ENCODE data around the gene TNFSF12.
A peak's percentile ranks its signal among the peaks of the same experiment; 100 is the strongest.

TNFSF12 gene

DNA sequence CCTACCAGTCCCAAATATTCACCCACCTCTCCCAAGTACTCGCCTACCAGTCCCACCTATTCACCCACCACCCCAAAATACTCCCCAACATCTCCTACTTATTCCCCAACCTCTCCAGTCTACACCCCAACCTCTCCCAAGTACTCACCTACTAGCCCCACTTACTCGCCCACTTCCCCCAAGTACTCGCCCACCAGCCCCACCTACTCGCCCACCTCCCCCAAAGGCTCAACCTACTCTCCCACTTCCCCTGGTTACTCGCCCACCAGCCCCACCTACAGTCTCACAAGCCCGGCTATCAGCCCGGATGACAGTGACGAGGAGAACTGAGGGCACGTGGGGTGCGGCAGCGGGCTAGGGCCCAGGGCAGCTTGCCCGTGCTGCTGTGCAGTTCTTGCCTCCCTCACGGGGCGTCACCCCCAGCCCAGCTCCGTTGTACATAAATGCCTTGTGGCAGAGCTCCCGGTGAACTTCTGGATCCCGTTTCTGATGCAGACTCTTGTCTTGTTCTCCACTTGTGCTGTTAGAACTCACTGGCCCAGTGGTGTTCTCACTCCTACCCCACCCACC, 34.9 kb upstream of the TNFSF12 start:
- no peak for DNase-seq (ENCODE audit: low spot score)
- in situ Hi-C loops (cut with MboI; ENCODE audit: low sequenced_read_pairs, unreplicated experiment), result no loop called here
- TF ChIP-seq, protein P1, sequence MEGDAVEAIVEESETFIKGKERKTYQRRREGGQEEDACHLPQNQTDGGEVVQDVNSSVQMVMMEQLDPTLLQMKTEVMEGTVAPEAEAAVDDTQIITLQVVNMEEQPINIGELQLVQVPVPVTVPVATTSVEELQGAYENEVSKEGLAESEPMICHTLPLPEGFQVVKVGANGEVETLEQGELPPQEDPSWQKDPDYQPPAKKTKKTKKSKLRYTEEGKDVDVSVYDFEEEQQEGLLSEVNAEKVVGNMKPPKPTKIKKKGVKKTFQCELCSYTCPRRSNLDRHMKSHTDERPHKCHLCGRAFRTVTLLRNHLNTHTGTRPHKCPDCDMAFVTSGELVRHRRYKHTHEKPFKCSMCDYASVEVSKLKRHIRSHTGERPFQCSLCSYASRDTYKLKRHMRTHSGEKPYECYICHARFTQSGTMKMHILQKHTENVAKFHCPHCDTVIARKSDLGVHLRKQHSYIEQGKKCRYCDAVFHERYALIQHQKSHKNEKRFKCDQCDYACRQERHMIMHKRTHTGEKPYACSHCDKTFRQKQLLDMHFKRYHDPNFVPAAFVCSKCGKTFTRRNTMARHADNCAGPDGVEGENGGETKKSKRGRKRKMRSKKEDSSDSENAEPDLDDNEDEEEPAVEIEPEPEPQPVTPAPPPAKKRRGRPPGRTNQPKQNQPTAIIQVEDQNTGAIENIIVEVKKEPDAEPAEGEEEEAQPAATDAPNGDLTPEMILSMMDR (IDR thresholded peaks at IDR 0.05; ENCODE audit: borderline replicate concordance, control extremely low read depth, extremely low read depth, insufficient read depth, missing control alignments), result no peak

DNA sequence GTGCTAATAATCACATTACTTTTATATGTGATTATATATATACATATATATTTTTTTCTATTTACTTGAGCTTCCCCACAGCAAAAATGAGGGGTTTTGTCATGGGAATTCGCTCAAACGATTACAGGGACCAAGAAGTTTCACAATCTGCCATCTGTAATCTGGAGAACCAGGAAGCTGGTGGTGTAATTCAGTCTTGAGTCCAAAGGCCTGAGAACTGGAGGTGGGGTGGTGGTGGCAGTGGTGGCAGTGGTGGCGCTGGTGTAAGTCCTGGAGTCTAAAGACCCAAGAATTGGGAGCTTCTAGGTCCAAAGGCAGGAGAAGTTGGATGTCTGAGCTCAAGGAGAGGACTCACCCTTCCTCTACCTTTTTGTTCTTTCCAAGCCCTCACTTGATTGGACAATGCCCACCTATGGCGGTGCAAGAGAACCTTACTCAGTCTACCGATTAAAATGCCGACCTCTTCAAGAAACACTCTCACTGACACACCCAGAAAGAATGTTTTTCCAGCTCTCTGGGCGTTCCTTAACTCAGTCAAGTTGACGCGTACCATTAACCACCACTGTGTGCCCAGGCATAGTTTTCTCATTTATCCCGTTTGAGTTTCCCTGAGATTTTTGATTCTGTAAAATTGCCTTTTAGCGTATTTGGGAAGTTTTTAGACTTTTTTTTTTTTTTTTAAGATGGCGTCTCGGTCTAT, 32.8 kb upstream of the TNFSF12 start:
- DNase-seq (ENCODE audit: low spot score), result no peak
- in situ Hi-C loops (cut with MboI; ENCODE audit: low sequenced_read_pairs, unreplicated experiment), result no loop called here
- TF ChIP-seq, protein P1 (IDR thresholded peaks at IDR 0.05; ENCODE audit: borderline replicate concordance, control extremely low read depth, extremely low read depth, insufficient read depth, missing control alignments), result no peak

DNA sequence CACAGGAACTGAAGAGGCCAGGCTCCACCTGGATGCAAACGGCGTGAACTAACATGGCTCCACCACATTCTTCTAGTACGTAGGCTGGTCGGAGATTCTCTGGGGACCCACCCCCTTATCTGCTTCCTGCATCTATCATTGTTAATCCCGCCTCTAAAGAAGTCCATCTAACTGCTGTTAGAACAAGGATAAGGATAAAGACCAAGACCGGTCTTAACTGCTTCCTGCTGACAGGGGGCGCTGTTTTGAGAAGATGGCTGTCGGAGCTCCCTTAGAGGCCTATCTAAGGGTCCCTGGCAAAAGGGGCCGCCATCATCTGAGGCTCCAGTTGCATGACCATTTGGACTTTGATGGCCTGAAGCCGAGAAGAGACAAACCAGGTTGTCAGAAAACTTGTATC, 25.8 kb upstream of the TNFSF12 start:
- TF ChIP-seq, protein P1 (IDR thresholded peaks at IDR 0.05; ENCODE audit: borderline replicate concordance, control extremely low read depth, extremely low read depth, insufficient read depth, missing control alignments), result peak; percentile 12
- in situ Hi-C loops (cut with MboI; ENCODE audit: low sequenced_read_pairs, unreplicated experiment), result no loop called here
- peak; percentile 33 for DNase-seq (ENCODE audit: low spot score)

DNA sequence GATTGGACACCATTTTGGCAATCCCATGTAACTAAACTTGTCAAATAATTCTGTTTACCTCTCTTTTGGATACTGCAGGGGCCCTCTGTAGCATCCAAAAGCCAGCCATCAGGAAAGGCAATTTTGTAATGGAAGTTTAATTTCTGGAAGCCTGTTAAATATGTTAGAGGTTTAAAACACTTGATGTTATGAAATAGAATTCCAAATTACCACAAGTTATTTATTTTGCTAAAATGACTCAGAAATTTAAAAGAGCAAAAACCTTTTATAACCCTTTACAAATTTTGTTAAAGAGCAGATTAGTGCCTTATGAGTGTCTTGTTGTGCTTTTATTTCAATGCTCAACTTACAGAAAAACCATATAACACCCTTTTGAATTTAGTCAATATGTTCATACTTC, 20.0 kb upstream of the TNFSF12 start:
- in situ Hi-C loops (cut with MboI; ENCODE audit: low sequenced_read_pairs, unreplicated experiment), result no loop called here
- TF ChIP-seq, protein P1 (IDR thresholded peaks at IDR 0.05; ENCODE audit: borderline replicate concordance, control extremely low read depth, extremely low read depth, insufficient read depth, missing control alignments), result no peak
- no peak for DNase-seq (ENCODE audit: low spot score)

DNA sequence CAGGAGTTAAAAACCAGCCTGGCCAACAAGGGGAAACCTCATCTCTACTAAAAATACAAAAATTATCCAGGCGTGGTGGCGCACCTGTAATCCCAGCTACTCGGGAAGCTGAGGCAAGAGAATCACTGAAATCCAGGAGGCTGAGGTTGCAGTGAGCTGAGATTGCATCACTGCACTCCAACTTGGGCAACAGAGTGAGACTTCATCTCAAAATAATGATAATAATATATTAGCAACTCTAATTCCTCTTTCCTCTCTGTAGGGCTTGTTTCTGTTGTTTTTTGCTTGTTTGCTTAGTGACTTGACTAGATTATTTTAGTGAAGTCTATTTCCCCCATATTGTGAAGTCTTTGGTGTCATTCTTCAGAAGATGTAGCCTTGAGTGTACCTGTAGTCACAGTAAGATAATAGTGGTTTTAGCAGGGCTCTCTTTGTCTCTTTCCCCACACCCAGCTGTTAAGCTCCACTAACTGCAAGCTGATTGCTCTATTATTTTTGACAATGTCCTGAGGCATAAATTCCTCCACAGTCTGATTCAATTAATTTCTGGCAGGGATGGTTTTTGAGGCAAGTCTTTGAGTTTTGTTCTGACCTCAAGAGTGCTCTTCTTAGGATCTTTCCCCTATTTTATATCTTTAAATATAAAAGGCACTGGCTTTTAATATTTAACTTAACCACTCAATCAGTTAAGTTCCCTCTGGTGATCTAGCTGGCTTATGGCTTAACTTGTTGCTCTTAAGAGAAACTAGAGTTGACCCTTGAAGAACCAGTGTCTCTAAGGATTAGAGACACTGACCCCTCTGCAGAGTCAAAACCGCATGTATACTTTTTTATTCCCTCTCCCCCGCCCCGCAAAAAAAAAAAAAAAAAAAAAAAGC, 18.6 kb upstream of the TNFSF12 start:
- in situ Hi-C loops (cut with MboI; ENCODE audit: low sequenced_read_pairs, unreplicated experiment), result no loop called here
- TF ChIP-seq, protein P1 (IDR thresholded peaks at IDR 0.05; ENCODE audit: borderline replicate concordance, control extremely low read depth, extremely low read depth, insufficient read depth, missing control alignments), result no peak
- DNase-seq (ENCODE audit: low spot score), result no peak

DNA sequence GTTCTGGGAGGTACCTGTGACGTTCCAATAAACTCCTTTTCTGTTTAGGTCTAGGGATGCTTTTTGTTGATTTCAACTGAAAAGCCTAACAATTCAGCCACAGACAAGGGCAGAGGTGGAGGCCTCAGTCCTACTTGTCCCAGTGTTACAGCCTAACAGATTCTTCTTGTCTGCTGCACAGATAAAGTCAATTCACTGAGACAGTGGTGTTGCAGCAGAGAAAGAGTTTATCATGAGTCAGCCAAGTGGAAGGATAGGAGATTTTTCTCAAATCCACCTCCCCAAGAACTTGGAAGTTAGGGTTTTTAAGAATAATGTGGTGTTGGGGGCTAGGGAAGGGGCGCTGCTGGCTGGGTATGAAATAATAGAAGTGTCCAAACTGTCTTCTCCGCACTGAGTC, 10.8 kb upstream of the TNFSF12 start:
- in situ Hi-C loops (cut with MboI; ENCODE audit: low sequenced_read_pairs, unreplicated experiment), result no loop called here
- DNase-seq (ENCODE audit: low spot score), result no peak
- TF ChIP-seq, protein P1 (IDR thresholded peaks at IDR 0.05; ENCODE audit: borderline replicate concordance, control extremely low read depth, extremely low read depth, insufficient read depth, missing control alignments), result no peak
